Activated CD4-positive, alpha-beta T cell treated with anti-CD3 and anti-CD28 coated beads for 36 hours (primary cell): ENCODE data around the gene MYG1. TPM values are rescaled to one million over a fixed set of nuclear protein-coding genes. Genes with fewer than 3 reads are reported as not detected.
A peak's percentile ranks its signal among the peaks of the same experiment; 100 is the strongest.

Experiments
- ATAC-seq: fragments of 200-7000 bp; cut with Tn5 transposase; one replicate; pipeline ENCODE4 v1.10.0; 2021; ENCODE audit warnings: mild to moderate bottlenecking, moderate library complexity
- CTCF ChIA-PET: fragments of 350-600 bp; sonication (Branson Sonifier 250); formaldehyde crosslinking; loops from one replicate; lab custom pipeline; 2021; ENCODE audit warnings: antibody characterized with exemption; lab: Charles Lee
- POLR2A ChIA-PET: fragments of 350-600 bp; sonication (Branson Sonifier 250); formaldehyde crosslinking; loops from one replicate; lab custom pipeline; 2021; ENCODE audit warnings: antibody characterized with exemption, inconsistent platforms; lab: Charles Lee
- DNase-seq: peaks from one replicate; pipeline ENCODE4 v3.0.0-alpha.2; 2020
- H3K27ac Mint-ChIP-seq: one replicate; pipeline ENCODE4 v1.8.0; 2021; ENCODE audit warnings: mixed read lengths
- H3K27me3 Mint-ChIP-seq: one replicate; pipeline ENCODE4 v1.8.0; 2021; ENCODE audit warnings: mixed read lengths
- H3K36me3 Mint-ChIP-seq: one replicate; pipeline ENCODE4 v1.8.0; 2021; ENCODE audit warnings: low read depth, mixed read lengths
- H3K4me1 Mint-ChIP-seq: one replicate; pipeline ENCODE4 v1.8.0; 2021; ENCODE audit warnings: mixed read lengths
- H3K4me3 Mint-ChIP-seq: one replicate; pipeline ENCODE4 v1.8.0; 2021; ENCODE audit warnings: mild to moderate bottlenecking, moderate library complexity, mixed read lengths
- H3K9me3 Mint-ChIP-seq: one replicate; pipeline ENCODE4 v1.8.0; 2021; ENCODE audit warnings: low read depth, mixed read lengths
- intact Hi-C, 2 experiments: fragments of 100-400 bp; cut with DNase I in 1 of 2; cut with micrococcal nuclease in 1 of 2; formaldehyde crosslinking; loops; one replicate each; pipeline versions ENCODE4 v1.14.2 to v1.15.1; 2022 to 2024; cut with DNase I, micrococcal nuclease
- total RNA-seq, 2 experiments: library from RNA; stranded (reverse); gene quantifications; one replicate each; pipeline ENCODE4 v1.2.3, GENCODE V29; 2021

MYG1 gene
- total RNA-seq, 2 experiments from 2014 or later: 61.9 to 68.8 TPM

- intact Hi-C loops: loop anchor here (1.0 to 2.0 kb wide), 12 partner anchors 22 to 327 kb away; partner anchors contain the start of genes EIF4B (in 2 of the 2), AAAS (in 1 of the 2), ATF7 (in 1 of the 2) and CSAD (in 1 of the 2)
- Mint-ChIP-seq H3K27ac (peak overlapping the region; percentile 92), H3K36me3 (peaks cover 63% of the 10 kb centered on the region), H3K4me1 (peaks cover 72% of the 10 kb centered on the region), H3K27me3 (no peaks in the 10 kb centered on the region), H3K4me3 (peak overlapping the region; percentile 85), H3K9me3 (no peaks in the 10 kb centered on the region)
- POLR2A ChIA-PET: interaction anchor here (0.6 to 1.5 kb wide), 6 partner anchors 17 to 281 kb away, joined by 4 to 7 read pairs (median 5); partner anchors contain the start of genes AAAS and SP1
- ATAC-seq (peak; percentile 42), DNase-seq (peak; percentile 61)
- CTCF ChIA-PET: interaction anchor here (0.6 to 18.7 kb wide), 18 partner anchors 8 to 210 kb away, joined by 3 to 173 read pairs (median 4); partner anchors contain the start of genes AAAS and CSAD
These were observed 418 bp upstream of the MYG1 start for GRCh38 chr12:53299101-53299453.

GRCh38 chr12:53300187-53300586, 692 bp downstream of the MYG1 start:
- CTCF ChIA-PET: interaction anchor here (1.3 to 18.7 kb wide), 6 partner anchors 21 to 209 kb away, joined by 3 to 173 read pairs (median 6); partner anchors contain the start of genes AAAS and CSAD
- peak; percentile 38 for DNase-seq
- H3K27ac Mint-ChIP-seq: peak overlapping the region; percentile 92
- no peaks in the 10 kb centered on the region for H3K27me3 Mint-ChIP-seq
- H3K9me3 Mint-ChIP-seq: no peaks in the 10 kb centered on the region
- POLR2A ChIA-PET: interaction anchor here (0.6 to 1.3 kb wide), 5 partner anchors 14 to 106 kb away, joined by 3 to 7 read pairs (median 3); partner anchors contain the start of gene AAAS
- peaks cover 53% of the 10 kb centered on the region for H3K36me3 Mint-ChIP-seq
- peak overlapping the region; percentile 85 for H3K4me3 Mint-ChIP-seq
- no peak for ATAC-seq
- peaks cover 65% of the 10 kb centered on the region for H3K4me1 Mint-ChIP-seq
- intact Hi-C loops: no loop called here

- H3K4me1 Mint-ChIP-seq: peaks cover 45% of the 10 kb centered on the region
- ATAC-seq: no peak
- CTCF ChIA-PET: interaction anchor here (0.6 to 11.7 kb wide), 4 partner anchors 16 to 237 kb away, joined by 3 to 166 read pairs (median 4); partner anchors contain the start of gene AAAS
- POLR2A ChIA-PET: no interaction called here
- H3K27me3 Mint-ChIP-seq: no peaks in the 10 kb centered on the region
- no peak overlapping the region for H3K4me3 Mint-ChIP-seq
- peak overlapping the region; percentile 62 for H3K27ac Mint-ChIP-seq
- no peak for DNase-seq
- peaks cover 49% of the 10 kb centered on the region for H3K36me3 Mint-ChIP-seq
- intact Hi-C loops: no loop called here
- no peaks in the 10 kb centered on the region for H3K9me3 Mint-ChIP-seq
These were observed 3.4 kb downstream of the MYG1 start for GRCh38 chr12:53302903-53303302.

- Mint-ChIP-seq H3K27me3 (no peaks in the 10 kb centered on the region), H3K4me1 (peaks cover 10% of the 10 kb centered on the region), H3K36me3 (peaks cover 28% of the 10 kb centered on the region), H3K4me3 (no peak overlapping the region), H3K27ac (peak overlapping the region; percentile 34), H3K9me3 (no peaks in the 10 kb centered on the region)
- no peak for ATAC-seq
- POLR2A ChIA-PET: no interaction called here
- no peak for DNase-seq
- intact Hi-C loops: no loop called here
- CTCF ChIA-PET: no interaction called here
These were observed 7.3 kb downstream of the MYG1 start for GRCh38 chr12:53306826-53307225.

- Mint-ChIP-seq H3K27ac (no peak overlapping the region), H3K27me3 (no peaks in the 10 kb centered on the region), H3K36me3 (peaks cover 22% of the 10 kb centered on the region), H3K4me1 (no peaks in the 10 kb centered on the region), H3K4me3 (no peak overlapping the region), H3K9me3 (no peaks in the 10 kb centered on the region)
- CTCF ChIA-PET: interaction anchor here (0.6 to 1.5 kb wide), 8 partner anchors 12 to 148 kb away, joined by 3 to 6 read pairs (median 3); partner anchors contain the start of gene AAAS
- DNase-seq: no peak
- POLR2A ChIA-PET: no interaction called here
- no peak for ATAC-seq
- intact Hi-C loops: no loop called here
These were observed 8.8 kb downstream of the MYG1 start for GRCh38 chr12:53308276-53308675.

GRCh38 chr12:53313996-53314395, 14.5 kb downstream of the MYG1 start:
- H3K27me3 Mint-ChIP-seq: no peaks in the 10 kb centered on the region
- H3K36me3 Mint-ChIP-seq: peaks cover 35% of the 10 kb centered on the region
- POLR2A ChIA-PET: no interaction called here
- peaks cover 4% of the 10 kb centered on the region for H3K4me1 Mint-ChIP-seq
- H3K4me3 Mint-ChIP-seq: no peak overlapping the region
- CTCF ChIA-PET: interaction anchor here (1.9 kb wide), 1 partner anchor 31 kb away, joined by 5 read pairs; no protein-coding TSS in a partner anchor
- DNase-seq: no peak
- no peaks in the 10 kb centered on the region for H3K9me3 Mint-ChIP-seq
- intact Hi-C loops: no loop called here
- ATAC-seq: no peak
- H3K27ac Mint-ChIP-seq: peak overlapping the region; percentile 19

GRCh38 chr12:53320352-53321195, 21.1 kb downstream of the MYG1 start:
- intact Hi-C loops: loop anchor here (1.0 to 10.0 kb wide), 18 partner anchors 21 to 962 kb away; partner anchors contain the start of genes CSAD (in 2 of the 2), ESPL1 (in 2 of the 2), PFDN5 (in 2 of the 2) and TARBP2 (in 2 of the 2)
- POLR2A ChIA-PET: interaction anchor here (0.5 to 3.1 kb wide), 15 partner anchors 11 to 355 kb away, joined by 3 to 22 read pairs (median 5); partner anchors contain the start of genes ATP5MC2, CSAD, MAP3K12 and MYG1
- peaks cover 36% of the 10 kb centered on the region for H3K4me1 Mint-ChIP-seq
- H3K27me3 Mint-ChIP-seq: no peaks in the 10 kb centered on the region
- H3K4me3 Mint-ChIP-seq: peak overlapping the region; percentile 87
- no peak for ATAC-seq
- no peaks in the 10 kb centered on the region for H3K9me3 Mint-ChIP-seq
- peak overlapping the region; percentile 95 for H3K27ac Mint-ChIP-seq
- no peak for DNase-seq
- CTCF ChIA-PET: interaction anchor here (0.6 to 7.9 kb wide), 66 partner anchors 10 to 315 kb away, joined by 3 to 166 read pairs (median 6); partner anchors contain the start of genes CSAD, EIF4B, ESPL1 and ITGB7
- peaks cover 20% of the 10 kb centered on the region for H3K36me3 Mint-ChIP-seq

GRCh38 chr12:53324113-53324778, 24.8 kb downstream of the MYG1 start:
- POLR2A ChIA-PET: interaction anchor here (0.6 to 2.1 kb wide), 8 partner anchors 14 to 187 kb away, joined by 3 to 11 read pairs (median 3); partner anchors contain the start of gene PFDN5
- no peaks in the 10 kb centered on the region for H3K9me3 Mint-ChIP-seq
- peak overlapping the region; percentile 76 for H3K4me3 Mint-ChIP-seq
- intact Hi-C loops: loop anchor here (1.0 to 10.0 kb wide), 8 partner anchors 21 to 958 kb away; partner anchors contain the start of genes ATF7 (in 1 of the 2), CBX5 (in 1 of the 2) and HNRNPA1 (in 1 of the 2)
- DNase-seq (peak; percentile 78), ATAC-seq (peak; percentile 36)
- CTCF ChIA-PET: interaction anchor here (0.6 to 7.9 kb wide), 29 partner anchors 14 to 279 kb away, joined by 3 to 166 read pairs (median 6); partner anchors contain the start of genes AMHR2, ESPL1, ITGB7 and MYG1
- peaks cover 6% of the 10 kb centered on the region for H3K36me3 Mint-ChIP-seq
- H3K4me1 Mint-ChIP-seq: peaks cover 35% of the 10 kb centered on the region
- H3K27me3 Mint-ChIP-seq: no peaks in the 10 kb centered on the region
- peak overlapping the region; percentile 92 for H3K27ac Mint-ChIP-seq

- peak; percentile 71 for ATAC-seq
- no peaks in the 10 kb centered on the region for H3K27me3 Mint-ChIP-seq
- H3K4me3 Mint-ChIP-seq: peak overlapping the region; percentile 76
- intact Hi-C loops: loop anchor here (1.0 to 10.0 kb wide), 8 partner anchors 20 to 957 kb away; partner anchors contain the start of genes ATF7 (in 1 of the 2), CBX5 (in 1 of the 2) and HNRNPA1 (in 1 of the 2)
- DNase-seq: peak; percentile 95
- POLR2A ChIA-PET: interaction anchor here (0.6 to 2.1 kb wide), 5 partner anchors 20 to 237 kb away, joined by 3 to 11 read pairs (median 3); partner anchors contain the start of gene PFDN5
- peaks cover 5% of the 10 kb centered on the region for H3K36me3 Mint-ChIP-seq
- H3K4me1 Mint-ChIP-seq: peaks cover 34% of the 10 kb centered on the region
- peak overlapping the region; percentile 92 for H3K27ac Mint-ChIP-seq
- CTCF ChIA-PET: interaction anchor here (0.7 to 7.9 kb wide), 12 partner anchors 14 to 186 kb away, joined by 3 to 166 read pairs (median 10); partner anchors contain the start of genes MYG1 and PFDN5
- no peaks in the 10 kb centered on the region for H3K9me3 Mint-ChIP-seq
These were observed 25.4 kb downstream of the MYG1 start for GRCh38 chr12:53324779-53325510.
